ENCODE results near the gene SLC1A2.

Gene SLC1A2

DNA sequence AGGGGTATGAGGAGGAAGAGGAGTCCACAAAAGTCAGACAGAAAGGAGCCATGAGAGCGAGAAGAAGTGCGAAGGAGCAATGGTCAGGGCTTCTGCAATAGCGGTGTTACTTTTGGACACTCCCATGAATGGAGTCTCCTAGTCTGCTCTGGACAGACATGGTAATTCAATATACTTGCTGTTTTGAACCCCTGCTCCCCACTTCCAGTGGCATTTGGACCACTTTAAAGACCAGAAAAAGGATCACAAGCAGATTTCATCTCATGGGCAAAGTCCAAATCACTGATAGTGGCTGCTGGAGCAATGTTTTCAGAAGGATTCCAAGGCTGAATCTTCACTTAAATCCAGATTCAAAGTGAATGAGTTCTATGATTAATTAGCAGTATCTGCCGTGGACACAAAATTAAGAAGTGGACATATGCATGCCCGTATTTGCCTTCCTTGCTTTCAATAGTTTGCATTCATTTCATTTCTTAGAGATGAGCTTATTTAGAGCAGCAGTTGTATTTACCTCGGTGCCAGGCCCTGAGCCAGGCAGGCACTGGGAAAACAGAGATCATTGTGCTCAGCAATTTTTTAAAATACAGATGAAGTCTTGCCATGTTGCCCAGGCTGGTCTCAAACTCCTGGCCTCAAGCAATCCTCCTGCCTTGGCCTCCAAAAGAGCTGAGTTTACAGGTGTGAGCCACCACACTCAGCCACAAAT is 72.0 kb downstream of the SLC1A2 start:
- no peak for DNase-seq (ENCODE audit: extremely low read depth, insufficient read length)
- Histone ChIP-seq H3K36me3 (ENCODE audit: control insufficient read depth, insufficient read depth, low read length) (no peaks in the 10 kb centered on the region), H3K4me3 (replicated peaks; ENCODE audit: low read depth, low read length) (no peak overlapping the region), H3K27me3 (replicated peaks; ENCODE audit: control insufficient read depth, insufficient read depth, low read length) (no peaks in the 10 kb centered on the region)
- TF ChIP-seq, protein P1, sequence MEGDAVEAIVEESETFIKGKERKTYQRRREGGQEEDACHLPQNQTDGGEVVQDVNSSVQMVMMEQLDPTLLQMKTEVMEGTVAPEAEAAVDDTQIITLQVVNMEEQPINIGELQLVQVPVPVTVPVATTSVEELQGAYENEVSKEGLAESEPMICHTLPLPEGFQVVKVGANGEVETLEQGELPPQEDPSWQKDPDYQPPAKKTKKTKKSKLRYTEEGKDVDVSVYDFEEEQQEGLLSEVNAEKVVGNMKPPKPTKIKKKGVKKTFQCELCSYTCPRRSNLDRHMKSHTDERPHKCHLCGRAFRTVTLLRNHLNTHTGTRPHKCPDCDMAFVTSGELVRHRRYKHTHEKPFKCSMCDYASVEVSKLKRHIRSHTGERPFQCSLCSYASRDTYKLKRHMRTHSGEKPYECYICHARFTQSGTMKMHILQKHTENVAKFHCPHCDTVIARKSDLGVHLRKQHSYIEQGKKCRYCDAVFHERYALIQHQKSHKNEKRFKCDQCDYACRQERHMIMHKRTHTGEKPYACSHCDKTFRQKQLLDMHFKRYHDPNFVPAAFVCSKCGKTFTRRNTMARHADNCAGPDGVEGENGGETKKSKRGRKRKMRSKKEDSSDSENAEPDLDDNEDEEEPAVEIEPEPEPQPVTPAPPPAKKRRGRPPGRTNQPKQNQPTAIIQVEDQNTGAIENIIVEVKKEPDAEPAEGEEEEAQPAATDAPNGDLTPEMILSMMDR (IDR thresholded peaks at IDR 0.05; ENCODE audit: insufficient read depth, low read length, poor library complexity, severe bottlenecking): no peak

DNA sequence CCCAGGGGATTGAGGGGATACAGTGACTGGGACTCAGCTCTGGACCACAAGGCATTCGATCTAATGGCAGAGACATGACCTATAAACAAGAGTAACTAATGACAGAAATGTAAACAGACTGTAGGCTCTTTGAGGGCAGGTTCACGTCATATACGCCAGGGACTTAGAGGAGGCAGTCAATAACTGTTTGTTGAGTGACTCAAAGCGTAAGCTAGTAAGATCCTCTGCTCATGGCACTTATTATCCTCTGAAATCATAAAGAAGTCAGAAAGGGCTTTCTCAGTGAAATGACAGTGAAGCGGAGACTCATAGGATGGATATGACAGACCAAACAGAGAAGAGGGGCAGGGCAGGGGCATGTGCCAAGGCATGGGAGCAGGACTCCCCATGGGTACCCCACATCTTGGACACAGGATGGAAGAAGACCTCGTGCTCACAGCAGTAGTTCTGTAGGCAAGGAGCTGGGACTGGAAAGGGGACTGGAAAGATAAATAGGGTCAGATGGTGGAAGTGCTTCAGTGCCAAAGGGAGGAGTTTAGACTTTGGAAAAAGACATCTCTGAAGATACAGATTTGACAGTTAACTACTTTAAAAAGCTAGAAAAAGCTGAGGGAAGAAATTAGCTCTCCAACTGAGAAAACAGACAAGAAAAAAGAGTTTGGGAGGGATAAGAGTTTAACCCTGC is 72.7 kb downstream of the SLC1A2 start:
- no peak for DNase-seq (ENCODE audit: extremely low read depth, insufficient read length)
- Histone ChIP-seq H3K27me3 (replicated peaks; ENCODE audit: control insufficient read depth, insufficient read depth, low read length) (no peaks in the 10 kb centered on the region), H3K4me3 (replicated peaks; ENCODE audit: low read depth, low read length) (no peak overlapping the region), H3K36me3 (ENCODE audit: control insufficient read depth, insufficient read depth, low read length) (no peaks in the 10 kb centered on the region)
- TF ChIP-seq, protein P1 (IDR thresholded peaks at IDR 0.05; ENCODE audit: insufficient read depth, low read length, poor library complexity, severe bottlenecking): no peak

DNA sequence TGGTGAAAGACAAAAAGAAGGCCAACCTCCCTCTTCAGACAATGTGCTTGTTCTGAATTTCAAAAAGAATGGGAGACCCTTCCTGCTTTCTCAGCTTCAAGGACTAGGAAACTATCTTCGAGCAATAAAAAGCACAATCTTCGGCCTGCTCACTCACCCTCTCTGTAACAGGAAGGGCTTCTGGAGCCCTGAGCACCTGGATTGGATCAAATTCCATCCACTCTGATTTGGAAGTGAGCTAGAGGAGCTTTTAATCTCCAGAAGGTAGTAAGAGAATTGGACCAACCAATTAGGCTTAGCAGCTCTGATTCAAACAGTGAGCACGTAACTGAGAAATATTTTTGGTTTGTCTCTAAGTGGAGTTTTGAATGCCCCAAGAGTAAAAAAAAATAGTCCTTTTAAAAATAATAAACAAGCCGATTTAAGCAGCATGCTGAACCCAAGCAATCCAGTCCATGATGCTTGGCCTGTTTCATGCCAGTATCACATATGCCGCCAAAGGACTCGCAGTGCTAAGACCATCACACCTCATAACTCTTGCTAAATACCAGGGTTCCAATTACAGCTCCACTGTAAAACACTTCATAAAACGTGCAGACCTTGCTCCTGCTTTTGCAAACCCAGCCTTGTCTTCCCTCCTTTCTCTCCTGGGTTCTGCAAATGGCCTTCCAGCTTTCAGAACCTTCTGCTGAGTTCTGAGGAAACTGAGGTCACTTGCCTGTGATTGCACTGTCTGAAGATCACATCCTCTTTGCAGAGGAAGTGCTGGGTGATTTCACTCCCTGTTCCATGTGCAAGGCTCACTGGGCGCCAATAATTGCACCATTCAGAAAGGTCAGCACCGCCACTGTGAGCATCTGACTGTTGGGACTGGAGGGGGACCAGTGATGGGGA is 74.4 kb downstream of the SLC1A2 start:
- Histone ChIP-seq H3K4me3 (replicated peaks; ENCODE audit: low read depth, low read length) (no peak overlapping the region), H3K36me3 (ENCODE audit: control insufficient read depth, insufficient read depth, low read length) (no peaks in the 10 kb centered on the region), H3K27me3 (replicated peaks; ENCODE audit: control insufficient read depth, insufficient read depth, low read length) (no peaks in the 10 kb centered on the region)
- TF ChIP-seq, protein P1 (IDR thresholded peaks at IDR 0.05; ENCODE audit: insufficient read depth, low read length, poor library complexity, severe bottlenecking): no peak
- no peak for DNase-seq (ENCODE audit: extremely low read depth, insufficient read length)

DNA sequence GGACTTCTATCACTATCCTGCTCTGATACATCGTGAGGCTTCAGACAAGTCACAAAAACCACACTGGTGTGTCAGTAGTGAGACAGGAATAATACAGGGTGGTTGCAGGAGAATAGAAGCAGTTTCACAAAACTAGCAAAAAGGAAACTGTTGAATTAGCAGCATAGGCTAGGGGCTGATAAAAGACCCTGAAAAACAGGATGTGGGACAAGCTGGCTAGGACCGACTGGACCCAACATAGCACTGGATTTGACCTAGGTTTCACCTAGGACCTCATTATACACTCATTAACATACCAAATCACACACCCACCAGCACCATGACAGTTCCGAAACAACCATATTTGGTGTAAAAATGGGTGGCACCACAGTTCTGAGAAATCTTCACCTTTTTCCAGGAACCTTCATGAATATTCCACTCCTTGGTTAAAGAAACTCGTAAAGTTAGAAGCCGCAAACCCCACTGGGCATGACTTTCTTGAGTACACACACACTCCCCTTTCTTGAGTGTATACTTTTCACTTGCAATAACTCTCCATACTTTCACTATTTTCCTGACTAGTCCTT is 76.2 kb downstream of the SLC1A2 start:
- H3K4me3 ChIP-seq (replicated peaks; ENCODE audit: low read depth, low read length): no peak overlapping the region
- DNase-seq (ENCODE audit: extremely low read depth, insufficient read length): peak; percentile 50
- TF ChIP-seq, protein P1 (IDR thresholded peaks at IDR 0.05; ENCODE audit: insufficient read depth, low read length, poor library complexity, severe bottlenecking): no peak
- H3K27me3 ChIP-seq (replicated peaks; ENCODE audit: control insufficient read depth, insufficient read depth, low read length): no peaks in the 10 kb centered on the region
- H3K36me3 ChIP-seq (ENCODE audit: control insufficient read depth, insufficient read depth, low read length): no peaks in the 10 kb centered on the region

DNA sequence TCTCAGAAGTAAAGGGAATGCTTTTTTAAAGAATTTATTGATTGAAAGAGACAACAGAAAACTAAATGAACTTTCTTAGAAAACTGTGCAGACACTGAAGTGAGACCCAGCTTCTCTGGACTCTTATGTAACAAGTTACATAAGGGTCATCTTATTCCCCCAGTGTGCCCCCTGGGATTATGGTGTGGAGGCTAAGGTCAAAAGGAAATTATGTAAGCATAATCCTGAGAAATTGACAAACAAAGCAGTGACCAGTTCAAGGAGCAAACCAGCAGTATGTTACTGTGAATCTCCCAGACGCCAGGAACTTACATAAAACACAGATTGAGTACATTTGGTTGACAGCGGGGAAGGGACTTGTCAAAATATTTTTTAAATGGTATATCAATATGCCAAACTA is 78.6 kb downstream of the SLC1A2 start:
- Histone ChIP-seq H3K27me3 (replicated peaks; ENCODE audit: control insufficient read depth, insufficient read depth, low read length) (no peaks in the 10 kb centered on the region), H3K4me3 (replicated peaks; ENCODE audit: low read depth, low read length) (no peak overlapping the region), H3K36me3 (ENCODE audit: control insufficient read depth, insufficient read depth, low read length) (no peaks in the 10 kb centered on the region)
- TF ChIP-seq, protein P1 (IDR thresholded peaks at IDR 0.05; ENCODE audit: insufficient read depth, low read length, poor library complexity, severe bottlenecking): no peak
- no peak for DNase-seq (ENCODE audit: extremely low read depth, insufficient read length)
